H1 (cell line): ENCODE measurements around the gene BMPR1A. TPM values are rescaled to one million over a fixed set of nuclear protein-coding genes. Genes with fewer than 3 reads are reported as not detected.

Experiments used
- CTCF ChIA-PET: fragments of 300-600 bp; sonication (Branson Sonifier 250); formaldehyde crosslinking; loops from one replicate; lab custom pipeline; 2021; ENCODE audit not compliant: partially characterized antibody; lab: Charles Lee
- POLR2A ChIA-PET: fragments of 300-600 bp; sonication (Branson Sonifier 250); formaldehyde crosslinking; loops from one replicate; lab custom pipeline; 2021; ENCODE audit warnings: inconsistent platforms; ENCODE audit not compliant: partially characterized antibody; lab: Charles Lee
- DNase-seq, 2 experiments: peaks; one replicate each; pipeline versions ENCODE4 v3.0.0 to v3.0.0-alpha.2; 2010 to 2022; ENCODE audit warnings: low spot score in 2 of 2, low read depth in 1 of 2, mixed read lengths in 1 of 2
- FAIRE-seq: peaks from 2 replicates; lab custom pipeline; 2011; peaks lifted over from hg19 to GRCh38; lab: Jason Lieb, UNC
- H2AFZ ChIP-seq: 2 replicates; pipeline ENCODE4 v1.8.1; 2012; ENCODE audit warnings: low read length, inconsistent platforms
- H2AK5ac ChIP-seq: 2 replicates; pipeline ENCODE4 v1.6.1; 2013; ENCODE audit warnings: low read depth, low read length
- H2BK120ac ChIP-seq: replicated peaks from 2 replicates; pipeline ENCODE3; 2013; ENCODE audit warnings: low read depth, low read length, inconsistent platforms
- H2BK12ac ChIP-seq: 2 replicates; pipeline ENCODE4 v1.6.1; 2013; ENCODE audit warnings: low read depth, low read length
- H2BK15ac ChIP-seq: 2 replicates; pipeline ENCODE4 v1.6.1; 2013; ENCODE audit warnings: low read length
- H2BK20ac ChIP-seq: 2 replicates; pipeline ENCODE4 v1.6.1; 2013; ENCODE audit warnings: low read length
- H2BK5ac ChIP-seq: 2 replicates; pipeline ENCODE4 v1.6.1; 2013; ENCODE audit warnings: low read depth, low read length
- H3K14ac ChIP-seq: 2 replicates; pipeline ENCODE4 v1.6.1; 2013; ENCODE audit warnings: inconsistent platforms; ENCODE audit not compliant: insufficient read length
- H3K18ac ChIP-seq: 2 replicates; pipeline ENCODE4 v1.6.1; 2013; ENCODE audit warnings: low read length; ENCODE audit errors: extremely low read depth
- H3K23ac ChIP-seq: 2 replicates; pipeline ENCODE4 v1.6.1; 2013; ENCODE audit warnings: inconsistent platforms; ENCODE audit not compliant: insufficient read length
- H3K23me2 ChIP-seq: 2 replicates; pipeline ENCODE4 v1.6.1; 2013; ENCODE audit warnings: low read depth, low read length
- H3K27ac ChIP-seq: 2 replicates; pipeline ENCODE4 v1.6.1; 2011; ENCODE audit warnings: low read depth, low read length, inconsistent platforms
- H3K27me3 ChIP-seq, 4 experiments: replicated peaks in 1 of 4; 1 replicate in 1 of 4; 2 replicates in 3 of 4; pipeline versions ENCODE4 v1.6.1 to v1.8.1; 2011 to 2013; ENCODE audit warnings: low read length in 3 of 4, mild to moderate bottlenecking in 3 of 4, inconsistent platforms in 2 of 4, mixed read lengths in 2 of 4, moderate library complexity in 1 of 4; ENCODE audit not compliant: control insufficient read depth in 3 of 4, insufficient read depth in 3 of 4; ENCODE audit errors: extremely low read depth in 1 of 4
- H3K36me3 ChIP-seq, 4 experiments: 2 replicates each; pipeline versions ENCODE4 v1.6.1 to v1.8.1; 2011 to 2013; ENCODE audit warnings: mild to moderate bottlenecking in 4 of 4, low read length in 3 of 4, moderate library complexity in 2 of 4, control low read depth in 1 of 4, inconsistent platforms in 1 of 4; ENCODE audit not compliant: insufficient read depth in 4 of 4, control insufficient read depth in 2 of 4
- H3K4ac ChIP-seq: replicated peaks from 2 replicates; pipeline ENCODE3; 2013; ENCODE audit warnings: low read length, low read depth, mixed read lengths, inconsistent platforms; ENCODE audit not compliant: insufficient read length
- H3K4me1 ChIP-seq, 4 experiments: replicated peaks in 1 of 4; 1 replicate in 1 of 4; 2 replicates in 3 of 4; pipeline versions ENCODE4 v1.6.1 to v1.8.1; 2011 to 2013; ENCODE audit warnings: low read length in 3 of 4, inconsistent platforms in 2 of 4, mixed read lengths in 1 of 4; ENCODE audit not compliant: insufficient read depth in 4 of 4, control insufficient read depth in 3 of 4
- H3K4me2 ChIP-seq, 2 experiments: 2 replicates each; pipeline versions ENCODE4 v1.6.1 to v1.8.1; 2011 to 2013; ENCODE audit warnings: low read depth in 2 of 2, low read length in 2 of 2, control low read depth in 1 of 2, inconsistent platforms in 1 of 2, mild to moderate bottlenecking in 1 of 2; ENCODE audit not compliant: insufficient read depth in 1 of 2
- H3K4me3 ChIP-seq, 4 experiments: fragments of 200-600, 300-600 bp in 1 of 4; sonication (generic), shearing (Covaris generic), sonication (Bioruptor Twin) in 1 of 4; 2 replicates each; pipeline versions ENCODE4 v1.5.1 to v1.8.1; 2011 to 2016; ENCODE audit warnings: low read length in 4 of 4, low read depth in 3 of 4, control low read depth in 2 of 4, inconsistent platforms in 2 of 4, mild to moderate bottlenecking in 2 of 4, mixed read lengths in 1 of 4, moderate library complexity in 1 of 4; ENCODE audit not compliant: insufficient read depth in 2 of 4; ENCODE audit errors: extremely low read depth in 1 of 4
- H3K56ac ChIP-seq: replicated peaks from 2 replicates; pipeline ENCODE3; 2013; ENCODE audit warnings: low read depth, mild to moderate bottlenecking, mixed read lengths, low read length, inconsistent platforms; ENCODE audit not compliant: insufficient read length
- H3K79me1 ChIP-seq: 2 replicates; pipeline ENCODE4 v1.6.1; 2013; ENCODE audit warnings: low read depth, low read length, control low read depth
- H3K79me2 ChIP-seq, 2 experiments: 2 replicates each; pipeline versions ENCODE4 v1.6.1 to v1.8.1; 2012 to 2013; ENCODE audit warnings: low read length in 2 of 2, mild to moderate bottlenecking in 2 of 2, inconsistent platforms in 1 of 2; ENCODE audit not compliant: insufficient read depth in 2 of 2, control insufficient read depth in 1 of 2
- H3K9ac ChIP-seq, 4 experiments: replicated peaks in 1 of 4; 1 replicate in 1 of 4; 2 replicates in 3 of 4; pipeline versions ENCODE4 v1.6.1 to v1.8.1; 2011 to 2013; ENCODE audit warnings: low read depth in 3 of 4, low read length in 3 of 4, control low read depth in 2 of 4, mild to moderate bottlenecking in 2 of 4, moderate library complexity in 2 of 4, inconsistent platforms in 1 of 4; ENCODE audit errors: extremely low read depth in 1 of 4
- H3K9me3 ChIP-seq, 2 experiments: 2 replicates each; pipeline versions ENCODE4 v1.6.1 to v1.8.1; 2012 to 2013; ENCODE audit warnings: mild to moderate bottlenecking in 2 of 2, moderate library complexity in 2 of 2, control low read depth in 1 of 2, inconsistent platforms in 1 of 2, low read depth in 1 of 2, low read length in 1 of 2, mixed read lengths in 1 of 2; ENCODE audit not compliant: insufficient read depth in 2 of 2
- H4K20me1 ChIP-seq, 2 experiments: replicated peaks in 1 of 2; 2 replicates each; pipeline versions ENCODE3 to v1.8.1; 2011 to 2013; ENCODE audit warnings: inconsistent platforms in 2 of 2, low read length in 2 of 2, mild to moderate bottlenecking in 1 of 2; ENCODE audit not compliant: insufficient read depth in 2 of 2, control insufficient read depth in 1 of 2
- H4K5ac ChIP-seq: 2 replicates; pipeline ENCODE4 v1.6.1; 2013; ENCODE audit warnings: low read length, low read depth, mixed read lengths, inconsistent platforms; ENCODE audit not compliant: insufficient read length
- H4K8ac ChIP-seq: 2 replicates; pipeline ENCODE4 v1.8.0; 2013; ENCODE audit warnings: mild to moderate bottlenecking, moderate library complexity, low read length, inconsistent platforms; ENCODE audit not compliant: insufficient read depth; ENCODE audit errors: extremely low read depth
- H4K91ac ChIP-seq: replicated peaks from 2 replicates; pipeline ENCODE3; 2013; ENCODE audit warnings: low read length, mixed read lengths, inconsistent platforms; ENCODE audit not compliant: insufficient read length
- ASH2L ChIP-seq: fragments of 200-600, 300-600 bp; sonication (generic); IDR thresholded peaks from one replicate; pipeline ENCODE4 v1.7.1; 2017; ENCODE audit warnings: low read length
- BACH1 ChIP-seq: IDR thresholded peaks from 2 replicates; pipeline ENCODE4 v1.6.1; 2012; ENCODE audit warnings: low read length, improper control_type of control experiment
- FOSL1 ChIP-seq: IDR thresholded peaks from 2 replicates; pipeline ENCODE4 v1.6.1; 2011; ENCODE audit warnings: mild to moderate bottlenecking, low read depth, low read length, moderate library complexity; ENCODE audit not compliant: insufficient read depth
- JUN ChIP-seq: IDR thresholded peaks from 2 replicates; pipeline ENCODE4 v1.6.1; 2011; ENCODE audit warnings: low read depth, mild to moderate bottlenecking, improper control_type of control experiment, low read length
- KDM4A ChIP-seq: IDR thresholded peaks from one replicate; pipeline ENCODE4 v1.7.1; 2012; ENCODE audit warnings: low read depth, mild to moderate bottlenecking, moderate library complexity, low read length, inconsistent platforms; ENCODE audit not compliant: severe bottlenecking
- NRF1 ChIP-seq: IDR thresholded peaks from 2 replicates; pipeline ENCODE4 v1.6.1; 2011; ENCODE audit warnings: mild to moderate bottlenecking, low read depth, low read length, improper control_type of control experiment
- PHF8 ChIP-seq: fragments of 200-600 bp; sonication (generic); conservative IDR thresholded peaks from 2 replicates; pipeline ENCODE4 v1.7.1; 2012; ENCODE audit warnings: low read depth, mild to moderate bottlenecking, inconsistent platforms, low read length, moderate library complexity
- WGBS, 2 experiments: shearing (Covaris generic) in 1 of 2; methylation state at CpG; one replicate each; pipeline versions ENCODE4 v1.1.6 to v1.1.7; 2013 to 2015; ENCODE audit warnings: low lambda C conversion rate in 2 of 2, mixed read lengths in 2 of 2, inconsistent platforms in 1 of 2, low coverage in 1 of 2, missing lambda C conversion rate in 1 of 2; ENCODE audit not compliant: insufficient replicate concordance in 2 of 2, insufficient coverage in 1 of 2, insufficient read length in 1 of 2; ENCODE audit errors: extremely low coverage in 1 of 2, missing lambda C conversion rate in 1 of 2; 5-methylcytosine and 5-hydroxymethylcytosine counted together
- polyA plus RNA-seq, 7 experiments: library from polyadenylated mRNA; depleted of rRNA in 3 of 7; stranded (reverse) in 5 of 7; unstranded in 2 of 7; fragments of >200 nt in 5 of 7; fragments of 200-250 nt in 2 of 7; gene quantifications; 1 replicate in 5 of 7; 2 replicates in 1 of 7; 4 replicates in 1 of 7; pipeline versions ENCODE4 v1.2.1 to v1.2.3, GENCODE V29; 2011 to 2013; ENCODE audit warnings: missing spikeins in 2 of 7, mixed read lengths in 2 of 7
- total RNA-seq: library from RNA; stranded (reverse); fragmentation: NEBNext Ultra II Directional; extraction: Animal tissue kit (Norgen Biotek cat#: 25700); gene quantifications from 2 replicates; pipeline ENCODE4 v1.2.1, GENCODE V29; 2021
- TF ChIP-seq, protein P1 (sequence below): IDR thresholded peaks from 2 replicates; pipeline ENCODE4 v1.6.1; 2011; ENCODE audit warnings: low read length, improper control_type of control experiment
- TF ChIP-seq, protein P2 (sequence below): IDR thresholded peaks from 2 replicates; pipeline ENCODE4 v1.6.1; 2011; ENCODE audit warnings: low read depth, mild to moderate bottlenecking, low read length; ENCODE audit not compliant: insufficient read depth

Gene BMPR1A
- total and polyA plus RNA-seq, 2 of the 8 experiments (the other 6 are each of a cell fraction or from before 2014, with no cell fraction given) = 34.4 to 129 TPM

DNA sequence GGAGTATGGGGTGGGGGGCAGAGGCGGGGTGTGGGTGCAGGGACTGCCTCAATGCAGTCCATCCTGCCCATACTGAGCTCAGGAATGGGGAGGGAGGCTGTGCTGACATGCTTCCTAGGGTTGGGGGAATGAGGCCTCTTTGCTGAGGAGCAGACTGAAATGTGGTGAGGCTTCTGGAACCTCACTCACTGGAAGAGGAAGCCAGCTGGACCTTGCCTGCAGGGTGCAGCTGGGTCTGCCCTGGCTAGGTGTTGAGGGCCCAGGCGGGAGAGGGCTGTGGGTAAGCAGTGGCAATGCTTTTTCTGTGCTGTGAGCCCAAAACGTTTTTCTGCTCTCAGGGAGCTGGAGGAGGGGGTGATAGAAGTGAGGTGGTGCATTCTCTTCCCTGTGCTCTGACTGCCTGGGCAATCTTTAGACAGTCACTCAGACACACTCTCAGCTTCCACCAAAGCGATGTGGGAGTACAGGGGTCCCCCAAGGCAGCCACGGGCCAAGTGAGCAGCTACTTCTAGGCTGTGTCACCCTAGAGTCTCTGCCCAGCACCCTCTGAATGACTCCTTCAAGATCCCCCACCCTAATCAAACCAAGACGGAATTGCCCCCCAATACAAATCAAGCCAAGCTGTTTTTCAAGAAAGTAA, 41.1 kb upstream of the BMPR1A start:
- peak overlapping the region; percentile 57; the same call in 1 of the 2 replicates for H3K18ac ChIP-seq
- no peak overlapping the region for H3K56ac ChIP-seq
- no peak overlapping the region for H2AK5ac ChIP-seq
- WGBS, 2 experiments = 80% methylated on average over 6 of the region's 6 CpGs; no CpG with 5 or more reads in 1 of the 2 experiments
- no peaks in the 10 kb centered on the region for H3K36me3 ChIP-seq
- H2BK20ac ChIP-seq = 0 out of 2 replicates have a peak overlapping the region, but pooled peaks have one; percentile 32
- no peaks in the 10 kb centered on the region for H3K79me2 ChIP-seq
- no peak overlapping the region for H2BK5ac ChIP-seq
- H3K79me1 ChIP-seq = no peaks in the 10 kb centered on the region
- H3K23ac ChIP-seq = no peak overlapping the region
- no peak for FAIRE-seq
- no peak overlapping the region for H4K5ac ChIP-seq
- peaks cover 6% of the 10 kb centered on the region; the same call in 1 of the 2 replicates for H3K23me2 ChIP-seq
- no peak overlapping the region for H4K91ac ChIP-seq
- H3K4ac ChIP-seq = no peak overlapping the region
- H3K27ac ChIP-seq = no peak overlapping the region
- H4K20me1 ChIP-seq = no peaks in the 10 kb centered on the region
- POLR2A ChIA-PET = interaction anchor here (1.3 to 3.4 kb wide), 4 partner anchors 9 to 40 kb away, joined by 3 to 10 read pairs (median 5); partner anchors contain the start of gene BMPR1A
- H3K4me1 ChIP-seq = peaks cover 3 to 17% (median 10%) of the 10 kb centered on the region in 4 experiments; a peak in 6 of 7 replicates
- no peak overlapping the region for H3K4me2 ChIP-seq
- no peak overlapping the region for H3K9ac ChIP-seq
- peak overlapping the region; percentile 72; the same call in 1 of the 2 replicates for H4K8ac ChIP-seq
- peak in 1 of 2 experiments; percentile 44 for DNase-seq
- no peak overlapping the region for H2BK120ac ChIP-seq
- peak overlapping the region; percentile 77 for H2BK15ac ChIP-seq
- H3K27me3 ChIP-seq = no peaks in the 10 kb centered on the region
- H2BK12ac ChIP-seq = peak overlapping the region; percentile 29; the same call in 1 of the 2 replicates
- H2AFZ ChIP-seq = no peak overlapping the region
- no peak for TF ChIP-seq PHF8
- TF ChIP-seq, protein P1, sequence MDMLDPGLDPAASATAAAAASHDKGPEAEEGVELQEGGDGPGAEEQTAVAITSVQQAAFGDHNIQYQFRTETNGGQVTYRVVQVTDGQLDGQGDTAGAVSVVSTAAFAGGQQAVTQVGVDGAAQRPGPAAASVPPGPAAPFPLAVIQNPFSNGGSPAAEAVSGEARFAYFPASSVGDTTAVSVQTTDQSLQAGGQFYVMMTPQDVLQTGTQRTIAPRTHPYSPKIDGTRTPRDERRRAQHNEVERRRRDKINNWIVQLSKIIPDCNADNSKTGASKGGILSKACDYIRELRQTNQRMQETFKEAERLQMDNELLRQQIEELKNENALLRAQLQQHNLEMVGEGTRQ = no peak
- no peak for TF ChIP-seq NRF1
- TF ChIP-seq FOSL1 = no peak
- TF ChIP-seq BACH1 = no peak
- TF ChIP-seq JUN = no peak
- no peak for TF ChIP-seq ASH2L
- TF ChIP-seq, protein P2, sequence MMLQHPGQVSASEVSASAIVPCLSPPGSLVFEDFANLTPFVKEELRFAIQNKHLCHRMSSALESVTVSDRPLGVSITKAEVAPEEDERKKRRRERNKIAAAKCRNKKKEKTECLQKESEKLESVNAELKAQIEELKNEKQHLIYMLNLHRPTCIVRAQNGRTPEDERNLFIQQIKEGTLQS = no peak
- TF ChIP-seq KDM4A = no peak
- TF ChIP-seq, all 59 proteins: peak for 0
- H3K14ac ChIP-seq = no peak overlapping the region
- H3K4me3 ChIP-seq = no peak overlapping the region
- H3K9me3 ChIP-seq = no peaks in the 10 kb centered on the region
- CTCF ChIA-PET = interaction anchor here (0.8 to 3.1 kb wide), 13 partner anchors 9 to 202 kb away, joined by 3 to 11 read pairs (median 3); no protein-coding TSS in a partner anchor
